HG03095 (cell line): ENCODE results near the gene C10orf67.
A peak's percentile ranks its signal among the peaks of the same experiment; 100 is the strongest.

Source experiments
- ATAC-seq: cut with Tn5 transposase; IDR thresholded peaks from one replicate; pipeline ENCODE4 v1.9.1; 2021; ENCODE audit warnings: moderate library complexity; ENCODE audit not compliant: unreplicated experiment

The C10orf67 gene

GRCh38 chr10:23174074-23174976 is 170.3 kb downstream of the C10orf67 start:
- ATAC-seq = no peak

- ATAC-seq = no peak
These were observed 171.2 kb downstream of the C10orf67 start for GRCh38 chr10:23173214-23174073.

- ATAC-seq = no peak
These were observed 172.0 kb downstream of the C10orf67 start for GRCh38 chr10:23172429-23173213.

GRCh38 chr10:23171232-23171876 is 173.2 kb downstream of the C10orf67 start:
- ATAC-seq = no peak

GRCh38 chr10:23158370-23158769 is 186.2 kb downstream of the C10orf67 start:
- peak; percentile 57 for ATAC-seq

GRCh38 chr10:23157691-23158369 is 186.8 kb downstream of the C10orf67 start:
- ATAC-seq = peak; percentile 50

GRCh38 chr10:23157239-23157681 is 187.3 kb downstream of the C10orf67 start:
- ATAC-seq = peak; percentile 78

GRCh38 chr10:23156447-23157150 is 188.0 kb downstream of the C10orf67 start:
- ATAC-seq = no peak

- ATAC-seq = no peak
These were observed 189.4 kb downstream of the C10orf67 start for GRCh38 chr10:23155169-23155568.
